Measurements from ENCODE around the gene TC2N.
"Not testable (repeated sequence)": the region's sequence is repeated elsewhere in the genome, so short reads cannot be mapped to it uniquely, and the experiment has no call there.

TC2N gene

DNA sequence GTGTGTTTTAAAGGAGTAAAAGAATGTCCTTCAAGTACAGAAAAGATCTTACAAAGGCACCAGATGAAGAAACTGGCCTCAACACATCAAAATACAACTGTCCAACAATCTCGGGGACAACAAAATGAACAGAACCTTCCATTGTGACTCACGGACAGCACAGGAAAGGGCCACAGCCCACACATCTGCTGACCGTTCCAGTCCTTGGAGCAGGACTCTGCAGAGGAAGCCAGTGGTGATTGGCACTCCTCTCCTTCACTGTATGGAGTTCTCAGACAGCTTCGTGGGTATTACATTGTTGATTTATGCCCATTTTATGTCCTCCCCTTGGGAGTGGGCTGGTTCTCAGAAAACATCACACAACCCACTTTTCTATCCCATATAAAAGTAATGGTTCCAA lies 32.5 kb upstream of the TC2N start:
- Histone ChIP-seq H3K4me1 (ENCODE audit: control insufficient read depth in 1 of 2, insufficient read depth in 1 of 2, low read depth in 1 of 2, low read length in 1 of 2) (no peaks in the 10 kb centered on the region), H3K27ac (no peak overlapping the region), H3K27me3 (no peaks in the 10 kb centered on the region), H3K36me3 (no peaks in the 10 kb centered on the region), H3K4me3 (ENCODE audit: low read depth in 1 of 2, low read length in 1 of 2) (no peak overlapping the region), H3K9me3 (no peaks in the 10 kb centered on the region)
- TF ChIP-seq, protein P1, sequence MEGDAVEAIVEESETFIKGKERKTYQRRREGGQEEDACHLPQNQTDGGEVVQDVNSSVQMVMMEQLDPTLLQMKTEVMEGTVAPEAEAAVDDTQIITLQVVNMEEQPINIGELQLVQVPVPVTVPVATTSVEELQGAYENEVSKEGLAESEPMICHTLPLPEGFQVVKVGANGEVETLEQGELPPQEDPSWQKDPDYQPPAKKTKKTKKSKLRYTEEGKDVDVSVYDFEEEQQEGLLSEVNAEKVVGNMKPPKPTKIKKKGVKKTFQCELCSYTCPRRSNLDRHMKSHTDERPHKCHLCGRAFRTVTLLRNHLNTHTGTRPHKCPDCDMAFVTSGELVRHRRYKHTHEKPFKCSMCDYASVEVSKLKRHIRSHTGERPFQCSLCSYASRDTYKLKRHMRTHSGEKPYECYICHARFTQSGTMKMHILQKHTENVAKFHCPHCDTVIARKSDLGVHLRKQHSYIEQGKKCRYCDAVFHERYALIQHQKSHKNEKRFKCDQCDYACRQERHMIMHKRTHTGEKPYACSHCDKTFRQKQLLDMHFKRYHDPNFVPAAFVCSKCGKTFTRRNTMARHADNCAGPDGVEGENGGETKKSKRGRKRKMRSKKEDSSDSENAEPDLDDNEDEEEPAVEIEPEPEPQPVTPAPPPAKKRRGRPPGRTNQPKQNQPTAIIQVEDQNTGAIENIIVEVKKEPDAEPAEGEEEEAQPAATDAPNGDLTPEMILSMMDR (IDR thresholded peaks at IDR 0.05) = no peak

DNA sequence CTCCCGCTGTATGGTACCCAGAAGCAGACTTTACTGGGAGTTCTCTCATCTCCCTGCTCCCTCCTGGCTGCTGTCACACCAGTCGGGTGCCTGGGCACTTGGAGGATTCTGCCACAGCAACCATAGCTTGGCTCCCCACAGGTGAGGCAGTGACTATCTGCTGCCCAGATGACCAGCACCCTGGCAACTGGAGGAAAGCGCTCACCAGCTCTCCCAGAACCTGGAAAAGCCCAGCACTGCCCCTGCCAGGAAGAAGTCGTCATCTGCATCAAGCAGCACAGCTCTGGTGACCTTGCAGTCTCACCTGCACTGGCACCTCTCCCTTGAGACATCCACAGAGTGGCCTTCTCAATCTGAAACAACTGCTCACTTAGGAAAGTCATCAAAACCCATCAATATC lies 31.9 kb upstream of the TC2N start:
- TF ChIP-seq, protein P1 (IDR thresholded peaks at IDR 0.05) = no peak
- no peaks in the 10 kb centered on the region for H3K4me1 ChIP-seq (ENCODE audit: control insufficient read depth in 1 of 2, insufficient read depth in 1 of 2, low read depth in 1 of 2, low read length in 1 of 2)
- H3K9me3 ChIP-seq = no peaks in the 10 kb centered on the region
- H3K4me3 ChIP-seq (ENCODE audit: low read depth in 1 of 2, low read length in 1 of 2) = no peak overlapping the region
- H3K27me3 ChIP-seq = no peaks in the 10 kb centered on the region
- no peaks in the 10 kb centered on the region for H3K36me3 ChIP-seq
- no peak overlapping the region for H3K27ac ChIP-seq

DNA sequence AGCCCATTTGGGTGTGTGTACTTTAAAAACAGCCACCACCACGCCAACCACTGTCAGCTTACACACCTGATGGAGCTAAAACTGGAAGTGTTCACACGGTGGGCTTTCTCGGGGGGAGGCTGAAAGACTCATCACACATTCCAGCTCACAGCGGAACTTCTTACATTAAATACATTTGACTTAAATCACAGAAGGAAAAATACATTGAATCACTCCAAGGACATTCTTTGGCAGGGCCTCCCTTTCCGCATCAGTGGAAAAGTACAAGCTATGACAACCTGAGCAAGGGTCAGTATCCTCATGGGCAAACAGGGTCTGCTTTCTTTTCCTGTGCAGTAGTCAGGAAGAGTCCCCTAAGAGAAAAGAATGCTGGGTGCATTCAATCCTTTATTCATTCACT lies 31.0 kb upstream of the TC2N start:
- H3K4me1 ChIP-seq (ENCODE audit: control insufficient read depth in 1 of 2, insufficient read depth in 1 of 2, low read depth in 1 of 2, low read length in 1 of 2) = no peaks in the 10 kb centered on the region
- H3K4me3 ChIP-seq (ENCODE audit: low read depth in 1 of 2, low read length in 1 of 2) = no peak overlapping the region
- TF ChIP-seq, protein P1 (IDR thresholded peaks at IDR 0.05) = no peak
- H3K27ac ChIP-seq = no peak overlapping the region
- no peaks in the 10 kb centered on the region for H3K27me3 ChIP-seq
- H3K36me3 ChIP-seq = no peaks in the 10 kb centered on the region
- H3K9me3 ChIP-seq = no peaks in the 10 kb centered on the region

DNA sequence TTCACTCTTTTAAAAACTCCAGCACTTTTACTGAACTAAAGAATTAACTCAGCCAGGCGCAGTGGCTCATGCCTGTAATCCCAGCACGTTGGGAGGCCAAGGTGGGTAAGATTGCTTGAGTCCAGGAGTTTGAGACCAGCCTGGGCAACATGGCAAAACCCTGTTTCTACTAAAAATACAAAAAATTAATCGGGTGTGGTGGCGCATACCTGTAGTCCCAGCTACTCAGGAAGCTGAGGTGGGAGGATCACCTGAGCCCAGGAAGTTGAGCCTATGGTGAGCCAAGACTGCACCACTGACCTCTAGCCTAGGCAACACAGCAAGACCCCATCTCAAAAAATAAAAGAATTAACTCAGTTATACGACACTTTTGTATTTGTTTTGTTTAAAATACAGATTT lies 30.4 kb upstream of the TC2N start:
- not testable (repeated sequence) for H3K9me3 ChIP-seq; H3K4me1 ChIP-seq (ENCODE audit: control insufficient read depth in 1 of 2, insufficient read depth in 1 of 2, low read depth in 1 of 2, low read length in 1 of 2); H3K27ac ChIP-seq; H3K36me3 ChIP-seq; H3K27me3 ChIP-seq; H3K4me3 ChIP-seq (ENCODE audit: low read depth in 1 of 2, low read length in 1 of 2)

DNA sequence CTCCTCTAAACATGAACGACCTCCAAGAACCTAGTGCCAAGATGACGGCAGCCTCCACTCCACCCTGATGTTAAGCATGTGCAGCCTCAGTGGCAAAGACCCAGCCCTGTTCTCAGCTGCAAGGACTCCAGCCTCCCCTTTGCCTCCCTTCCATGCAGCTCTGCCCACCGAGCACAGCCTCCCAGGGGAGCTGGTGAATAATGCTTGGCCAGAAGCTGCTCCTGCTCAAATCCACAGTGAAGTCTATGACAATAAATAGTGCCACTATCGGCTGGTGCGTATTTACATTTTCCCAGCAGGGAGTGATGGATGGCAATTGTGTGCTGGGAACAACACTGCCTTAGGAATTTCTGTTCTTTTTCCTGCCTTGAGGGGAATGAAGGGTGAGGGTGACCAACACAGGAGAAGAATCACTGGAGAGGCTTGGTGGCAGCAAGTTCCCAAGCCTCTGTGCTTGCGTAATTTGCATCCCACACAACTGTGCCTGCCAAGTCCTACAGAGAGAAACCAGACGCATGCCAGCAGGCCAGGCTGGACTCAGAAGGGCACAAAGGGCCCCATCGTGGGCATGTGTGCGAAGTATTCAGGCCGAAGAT lies 29.9 kb upstream of the TC2N start:
- TF ChIP-seq, protein P1 (IDR thresholded peaks at IDR 0.05) = no peak
- H3K27ac ChIP-seq = no peak overlapping the region
- no peaks in the 10 kb centered on the region for H3K4me1 ChIP-seq (ENCODE audit: control insufficient read depth in 1 of 2, insufficient read depth in 1 of 2, low read depth in 1 of 2, low read length in 1 of 2)
- no peak overlapping the region for H3K4me3 ChIP-seq (ENCODE audit: low read depth in 1 of 2, low read length in 1 of 2)
- no peaks in the 10 kb centered on the region for H3K9me3 ChIP-seq
- H3K27me3 ChIP-seq = no peaks in the 10 kb centered on the region
- no peaks in the 10 kb centered on the region for H3K36me3 ChIP-seq

DNA sequence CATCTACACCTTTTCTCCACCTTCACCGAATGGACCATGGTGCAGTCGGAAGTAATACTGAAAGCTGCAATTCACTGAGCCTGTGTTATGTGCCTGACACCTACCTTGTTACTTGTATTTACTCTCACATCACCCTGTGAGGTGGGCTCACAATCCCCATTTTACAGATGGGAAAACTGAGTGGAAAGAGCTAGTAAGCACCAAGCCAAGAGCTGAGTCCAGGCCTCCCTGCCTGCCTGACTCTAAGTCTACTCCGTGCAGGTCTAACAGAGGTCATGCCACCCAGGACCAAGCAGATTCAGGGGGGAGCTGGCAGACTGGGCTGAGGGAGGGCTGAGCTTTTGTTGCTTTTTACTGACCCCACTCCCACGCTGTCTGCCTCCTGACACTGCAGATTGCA lies 29.1 kb upstream of the TC2N start:
- Histone ChIP-seq H3K27me3 (no peaks in the 10 kb centered on the region), H3K4me1 (ENCODE audit: control insufficient read depth in 1 of 2, insufficient read depth in 1 of 2, low read depth in 1 of 2, low read length in 1 of 2) (no peaks in the 10 kb centered on the region)
- TF ChIP-seq, protein P1 (IDR thresholded peaks at IDR 0.05) = no peak

More for the DNA sequence above, 29.1 kb upstream of the TC2N start:
- Histone ChIP-seq H3K9me3 (no peaks in the 10 kb centered on the region), H3K36me3 (no peaks in the 10 kb centered on the region), H3K4me3 (ENCODE audit: low read depth in 1 of 2, low read length in 1 of 2) (no peak overlapping the region), H3K27ac (no peak overlapping the region)
